ENCODE data around the gene LENG8. TPM values are rescaled to one million over a fixed set of nuclear protein-coding genes. Genes with fewer than 3 reads are reported as not detected.

Gene LENG8
- total and polyA plus RNA-seq, 2 of the 13 experiments (the other 11 are each of a cell fraction or from before 2014, with no cell fraction given), result 14.3 to 41.9 TPM

DNA sequence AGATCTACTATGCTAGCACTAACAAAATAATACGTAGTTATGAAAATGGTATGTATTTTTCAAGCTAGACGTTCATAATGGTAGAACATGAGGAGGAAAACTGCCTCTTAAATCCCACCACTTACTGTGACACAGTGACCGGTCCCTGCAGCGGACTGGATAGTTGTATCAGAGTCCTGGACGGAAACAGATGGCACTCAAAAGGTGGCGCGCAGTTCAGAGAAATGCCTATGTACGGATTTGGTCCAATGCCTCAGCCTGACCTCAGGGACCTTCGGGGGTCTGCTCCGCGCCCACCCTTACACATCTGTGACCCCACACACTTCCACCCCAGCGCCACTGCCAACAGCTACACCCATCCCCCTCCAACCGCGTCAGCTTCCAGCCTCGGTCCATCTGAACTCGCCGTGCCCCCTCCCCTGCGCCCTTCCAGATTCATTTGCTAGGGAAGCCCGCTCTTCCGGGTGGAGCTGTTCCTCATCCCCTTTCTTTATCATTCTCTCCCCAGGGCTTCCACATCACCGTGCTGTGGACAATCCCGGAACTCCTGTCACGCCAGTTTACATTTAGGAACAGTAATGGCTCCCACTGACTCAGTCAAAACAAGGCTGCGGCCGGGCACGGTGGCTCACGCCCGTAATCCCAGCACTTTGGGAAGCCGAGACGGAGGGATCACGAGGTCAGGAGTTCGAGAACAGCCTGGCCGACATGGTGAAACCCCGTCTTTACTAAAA lies 792 bp upstream of the LENG8 start:
- peak; percentile 64 for ATAC-seq
- no peak for FAIRE-seq
- 2% methylated on average over 26 of the region's 34 CpGs for WGBS (ENCODE audit: low lambda C conversion rate)
- DNase-seq (ENCODE audit: low spot score), result peak; percentile 51
- H3K27me3 ChIP-seq (ENCODE audit: control insufficient read depth in 1 of 2, insufficient read depth in 2 of 2, low read length in 2 of 2), result no peaks in the 10 kb centered on the region; a peak in 2 of 5 replicates
- H3K4me2 ChIP-seq (ENCODE audit: low read depth, low read length), result peak overlapping the region; percentile 96
- peaks cover 46% of the 10 kb centered on the region for H3K4me1 ChIP-seq (ENCODE audit: insufficient read depth, low read length)
- peaks cover 52% of the 10 kb centered on the region for H3K79me2 ChIP-seq (ENCODE audit: insufficient read depth, low read length)
- intact Hi-C loops (cut with micrococcal nuclease; ENCODE audit: unreplicated experiment), result loop anchor here (2.0 kb wide), 1 partner anchor 15 kb away; the partner anchor contains the start of gene LENG9
- peaks cover 30% of the 10 kb centered on the region for H4K20me1 ChIP-seq (ENCODE audit: insufficient read depth, low read length)
- H3K9ac ChIP-seq (ENCODE audit: insufficient read depth, low read depth, low read length), result peak overlapping the region; percentile 95
- peak overlapping the region; percentile 79 for H3K27ac ChIP-seq (ENCODE audit: extremely low read length, insufficient read depth, low read length)
- H3K9me3 ChIP-seq (ENCODE audit: low read length), result no peaks in the 10 kb centered on the region
- in situ Hi-C loops (cut with HindIII; ENCODE audit: extremely low pct_ligation_motif_present, low pct_unique_long_range_greater_than_20kb), result no loop called here
- H3K4me3 ChIP-seq (replicated peaks in 1 of 3; ENCODE audit: insufficient read depth in 1 of 3, low read depth in 2 of 3, low read length in 3 of 3), result peak overlapping the region; percentile 81 to 93 (median 91)
- no peak overlapping the region for H2AFZ ChIP-seq (ENCODE audit: low read length)
- CTCF ChIA-PET (ENCODE audit: low intra/inter-chr PET ratio, low total read pairs), result no interaction called here
- H3K36me3 ChIP-seq (replicated peaks in 1 of 2; ENCODE audit: control insufficient read depth in 1 of 2, insufficient read depth in 2 of 2, low read length in 2 of 2), result peaks cover 10 to 28% of the 10 kb centered on the region in 2 experiments
- POLR2A ChIA-PET, result interaction anchor here (0.9 to 2.8 kb wide), 14 partner anchors 9 to 311 kb away, joined by 3 to 67 read pairs (median 6); partner anchors contain the start of genes CNOT3, LENG9 and MBOAT7
- no TSS peak for BruUV-seq (replicated peaks)
- TF ChIP-seq ZXDC (CRISPR knock-in tag; IDR thresholded peaks at IDR 0.05) (peak; percentile 43; the same call in 1 of the 2 replicates), ZNF460 (CRISPR knock-in tag; IDR thresholded peaks at IDR 0.05; ENCODE audit: borderline replicate concordance) (peak; percentile 69; the same call in 1 of the 2 replicates), MNT (IDR thresholded peaks at IDR 0.05) (no peak), RXRA (CRISPR knock-in tag; IDR thresholded peaks at IDR 0.05) (no peak), PHF5A (CRISPR knock-in tag; IDR thresholded peaks at IDR 0.05; ENCODE audit: low read depth, unreplicated experiment) (no peak), ZNF234 (CRISPR knock-in tag; conservative IDR thresholded peaks at IDR 0.05) (no peak), SRF (IDR thresholded peaks at IDR 0.05; ENCODE audit: low read depth, low read length) (no peak), ISL2 (CRISPR knock-in tag; IDR thresholded peaks at IDR 0.05) (no peak), HDAC6 (IDR thresholded peaks at IDR 0.05; ENCODE audit: low read depth, low read length) (no peak), ZNF558 (CRISPR knock-in tag; IDR thresholded peaks at IDR 0.05; ENCODE audit: borderline replicate concordance) (peak; percentile 45; the same call in 1 of the 2 replicates), TCF7 (IDR thresholded peaks at IDR 0.05; ENCODE audit: low read depth) (no peak), GFI1 (CRISPR knock-in tag; IDR thresholded peaks at IDR 0.05; ENCODE audit: borderline replicate concordance) (no peak)
- TF ChIP-seq, protein P1, sequence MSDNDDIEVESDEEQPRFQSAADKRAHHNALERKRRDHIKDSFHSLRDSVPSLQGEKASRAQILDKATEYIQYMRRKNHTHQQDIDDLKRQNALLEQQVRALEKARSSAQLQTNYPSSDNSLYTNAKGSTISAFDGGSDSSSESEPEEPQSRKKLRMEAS (IDR thresholded peaks at IDR 0.05), result no peak
- TF ChIP-seq, protein P2, sequence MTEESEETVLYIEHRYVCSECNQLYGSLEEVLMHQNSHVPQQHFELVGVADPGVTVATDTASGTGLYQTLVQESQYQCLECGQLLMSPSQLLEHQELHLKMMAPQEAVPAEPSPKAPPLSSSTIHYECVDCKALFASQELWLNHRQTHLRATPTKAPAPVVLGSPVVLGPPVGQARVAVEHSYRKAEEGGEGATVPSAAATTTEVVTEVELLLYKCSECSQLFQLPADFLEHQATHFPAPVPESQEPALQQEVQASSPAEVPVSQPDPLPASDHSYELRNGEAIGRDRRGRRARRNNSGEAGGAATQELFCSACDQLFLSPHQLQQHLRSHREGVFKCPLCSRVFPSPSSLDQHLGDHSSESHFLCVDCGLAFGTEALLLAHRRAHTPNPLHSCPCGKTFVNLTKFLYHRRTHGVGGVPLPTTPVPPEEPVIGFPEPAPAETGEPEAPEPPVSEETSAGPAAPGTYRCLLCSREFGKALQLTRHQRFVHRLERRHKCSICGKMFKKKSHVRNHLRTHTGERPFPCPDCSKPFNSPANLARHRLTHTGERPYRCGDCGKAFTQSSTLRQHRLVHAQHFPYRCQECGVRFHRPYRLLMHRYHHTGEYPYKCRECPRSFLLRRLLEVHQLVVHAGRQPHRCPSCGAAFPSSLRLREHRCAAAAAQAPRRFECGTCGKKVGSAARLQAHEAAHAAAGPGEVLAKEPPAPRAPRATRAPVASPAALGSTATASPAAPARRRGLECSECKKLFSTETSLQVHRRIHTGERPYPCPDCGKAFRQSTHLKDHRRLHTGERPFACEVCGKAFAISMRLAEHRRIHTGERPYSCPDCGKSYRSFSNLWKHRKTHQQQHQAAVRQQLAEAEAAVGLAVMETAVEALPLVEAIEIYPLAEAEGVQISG (CRISPR knock-in tag; IDR thresholded peaks at IDR 0.05), result no peak
- TF ChIP-seq, protein P3, sequence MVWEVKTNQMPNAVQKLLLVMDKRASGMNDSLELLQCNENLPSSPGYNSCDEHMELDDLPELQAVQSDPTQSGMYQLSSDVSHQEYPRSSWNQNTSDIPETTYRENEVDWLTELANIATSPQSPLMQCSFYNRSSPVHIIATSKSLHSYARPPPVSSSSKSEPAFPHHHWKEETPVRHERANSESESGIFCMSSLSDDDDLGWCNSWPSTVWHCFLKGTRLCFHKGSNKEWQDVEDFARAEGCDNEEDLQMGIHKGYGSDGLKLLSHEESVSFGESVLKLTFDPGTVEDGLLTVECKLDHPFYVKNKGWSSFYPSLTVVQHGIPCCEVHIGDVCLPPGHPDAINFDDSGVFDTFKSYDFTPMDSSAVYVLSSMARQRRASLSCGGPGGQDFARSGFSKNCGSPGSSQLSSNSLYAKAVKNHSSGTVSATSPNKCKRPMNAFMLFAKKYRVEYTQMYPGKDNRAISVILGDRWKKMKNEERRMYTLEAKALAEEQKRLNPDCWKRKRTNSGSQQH (CRISPR knock-in tag; IDR thresholded peaks at IDR 0.05; ENCODE audit: low read depth), result 0 out of 2 replicates have a peak, but pooled peaks have one; percentile 28

Measured in HepG2 (cell line).